Measurements from ENCODE around the gene JDP2. TPM values are rescaled to one million over a fixed set of nuclear protein-coding genes. Genes with fewer than 3 reads are reported as not detected.

JDP2 gene
- polyA plus RNA-seq, 3 donors = 10.9 to 149 (median 49.8) TPM

- H3K27ac ChIP-seq (ENCODE audit: low read depth, low read length) = no peak overlapping the region
- 19 to 40% (median 32%) methylated on average over 2 of the region's 2 CpGs for WGBS, 3 donors
Measured at GRCh38 chr14:75449036-75449435, 21.2 kb downstream of the JDP2 start.

GRCh38 chr14:75449696-75450095 lies 21.9 kb downstream of the JDP2 start:
- 35 to 54% (median 54%) methylated on average over 4 of the region's 4 CpGs for WGBS, 3 donors
- H3K27ac ChIP-seq (ENCODE audit: low read depth, low read length) = no peak overlapping the region

DNA sequence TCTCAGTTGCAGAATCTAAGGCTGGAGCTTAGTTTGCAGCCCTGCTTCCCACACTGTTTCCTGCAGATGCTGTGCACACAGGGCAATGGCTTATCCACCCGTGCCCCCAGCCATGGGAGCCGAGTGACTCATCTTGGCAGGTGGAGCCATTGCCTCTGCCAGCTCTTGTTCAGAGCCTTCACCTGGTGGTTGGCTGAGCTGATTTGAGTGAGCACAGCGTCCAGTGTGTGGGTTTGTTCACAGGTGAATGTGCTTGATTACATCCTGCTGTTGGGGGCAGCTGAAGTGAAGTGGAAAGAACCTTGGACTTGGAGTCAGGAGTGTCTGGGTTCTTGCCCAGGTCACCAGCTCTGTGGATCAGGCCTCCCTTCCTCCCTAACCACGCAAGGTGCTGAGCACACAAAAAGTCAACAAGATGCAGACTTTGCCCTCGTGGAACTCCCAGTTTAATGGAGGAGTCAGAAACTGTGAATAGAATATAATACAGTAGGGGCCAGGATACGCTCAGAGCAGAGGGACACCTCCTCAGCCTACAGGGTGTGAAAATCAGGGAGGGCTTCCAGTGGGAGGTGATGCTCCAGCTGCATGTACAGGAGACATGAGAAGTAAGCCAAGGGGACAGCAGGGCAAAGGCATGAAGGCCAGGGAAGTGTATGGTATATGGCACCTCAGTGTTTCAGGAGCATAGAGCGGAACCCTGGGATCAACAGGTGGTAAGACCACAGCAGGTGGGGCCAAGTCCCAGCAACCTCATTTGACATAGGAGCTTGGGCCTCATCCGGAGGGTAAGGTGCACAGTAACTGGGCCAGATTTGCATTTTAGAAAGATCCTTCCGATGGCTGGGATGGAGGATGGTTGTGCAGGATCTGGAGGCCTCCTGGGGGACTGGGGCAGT lies 22.8 kb downstream of the JDP2 start:
- 48 to 66% (median 65%) methylated on average over 9 of the region's 9 CpGs for WGBS, 3 donors
- no peak overlapping the region for H3K27ac ChIP-seq (ENCODE audit: low read depth, low read length)

DNA sequence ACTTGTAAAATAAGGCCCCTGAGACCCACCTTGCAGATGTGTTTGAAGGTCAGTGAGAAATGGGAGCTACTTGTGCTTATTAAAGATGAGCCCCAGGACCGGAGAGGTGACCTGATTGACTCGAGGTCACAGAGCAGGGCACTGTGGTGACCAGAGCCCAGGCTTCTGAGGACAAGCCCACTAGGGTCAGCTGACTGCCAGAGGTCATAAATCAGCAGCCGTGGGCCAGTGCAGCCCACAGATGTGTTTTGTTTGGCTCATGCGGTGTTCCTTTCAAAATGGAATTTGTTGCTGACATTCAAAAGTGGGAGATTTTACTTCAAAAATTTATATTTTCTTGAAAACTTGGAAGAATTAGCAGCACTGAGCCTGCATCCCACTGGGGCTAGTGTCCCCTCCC lies 24.5 kb downstream of the JDP2 start:
- WGBS, 3 donors = 50 to 53% (median 52%) methylated on average over 4 of the region's 4 CpGs
- no peak overlapping the region for H3K27ac ChIP-seq (ENCODE audit: low read depth, low read length)

GRCh38 chr14:75452900-75453816 lies 25.3 kb downstream of the JDP2 start:
- H3K27ac ChIP-seq (ENCODE audit: low read depth, low read length) = no peak overlapping the region
- 49 to 54% (median 51%) methylated on average over 13 to 14 of the region's 14 CpGs for WGBS, 3 donors

GRCh38 chr14:75453817-75454434 lies 26.1 kb downstream of the JDP2 start:
- 61 to 85% (median 68%) methylated on average over 14 of the region's 14 CpGs for WGBS, 3 donors
- H3K27ac ChIP-seq (ENCODE audit: low read depth, low read length) = no peak overlapping the region

- WGBS, 3 donors = 44 to 56% (median 55%) methylated on average over 12 of the region's 12 CpGs
- H3K27ac ChIP-seq (ENCODE audit: low read depth, low read length) = no peak overlapping the region
Measured at GRCh38 chr14:75454963-75455546, 27.2 kb downstream of the JDP2 start.

DNA sequence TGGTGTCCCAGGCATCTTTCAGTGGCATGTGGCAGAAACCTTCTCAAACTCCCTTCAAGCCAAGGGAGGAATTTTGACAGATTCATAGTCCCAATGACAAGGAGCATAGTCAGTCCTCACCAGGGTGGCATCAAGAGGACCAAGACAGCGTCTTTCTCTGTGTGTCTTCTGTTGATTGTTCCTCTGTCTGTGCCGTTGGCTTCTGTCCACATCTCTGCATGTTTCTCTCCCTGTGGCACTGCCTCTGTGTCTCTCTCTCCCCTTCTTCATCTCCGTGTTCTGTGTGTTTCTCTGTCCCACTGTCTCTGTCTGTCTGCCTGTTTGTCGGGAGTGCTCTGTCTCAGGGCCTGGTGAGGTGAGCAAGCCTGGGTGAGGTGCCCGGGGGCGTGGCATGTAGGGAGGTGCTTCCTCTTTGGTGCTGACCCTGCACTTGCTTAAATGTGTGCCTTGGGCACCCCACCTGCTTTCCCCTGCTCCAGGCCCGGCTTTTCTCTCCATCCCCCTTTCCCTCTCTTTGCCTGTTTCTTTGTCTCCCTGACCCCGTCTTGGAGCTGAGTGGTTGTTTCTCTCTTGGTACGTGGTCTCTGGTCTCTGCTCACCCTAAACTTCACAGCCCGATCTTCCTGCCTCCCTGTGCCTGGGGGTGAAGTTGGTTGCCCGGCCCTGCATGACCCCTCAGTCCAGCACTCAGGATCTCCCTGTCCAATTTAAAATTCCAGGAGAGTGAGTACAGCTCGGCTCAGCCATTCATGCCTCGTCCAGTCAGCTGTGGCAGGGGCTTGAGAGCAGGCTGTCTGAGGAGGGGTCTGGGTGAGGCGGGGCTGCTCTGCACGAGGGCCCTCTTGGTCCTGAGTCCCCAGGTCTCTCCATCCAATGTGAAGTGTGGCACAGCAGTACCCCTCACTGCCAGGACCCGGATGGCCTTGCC lies 28.5 kb downstream of the JDP2 start:
- 70 to 83% (median 75%) methylated on average over 16 of the region's 16 CpGs for WGBS, 3 donors
- no peak overlapping the region for H3K27ac ChIP-seq (ENCODE audit: low read depth, low read length)

GRCh38 chr14:75456997-75457335 lies 29.1 kb downstream of the JDP2 start:
- WGBS, 3 donors = 52 to 90% (median 87%) methylated on average over 5 of the region's 5 CpGs
- H3K27ac ChIP-seq (ENCODE audit: low read depth, low read length) = no peak overlapping the region

- no peak overlapping the region for H3K27ac ChIP-seq (ENCODE audit: low read depth, low read length)
- 81 to 87% (median 82%) methylated on average over 10 of the region's 10 CpGs for WGBS, 3 donors
Measured at GRCh38 chr14:75457648-75458165, 29.9 kb downstream of the JDP2 start.

DNA sequence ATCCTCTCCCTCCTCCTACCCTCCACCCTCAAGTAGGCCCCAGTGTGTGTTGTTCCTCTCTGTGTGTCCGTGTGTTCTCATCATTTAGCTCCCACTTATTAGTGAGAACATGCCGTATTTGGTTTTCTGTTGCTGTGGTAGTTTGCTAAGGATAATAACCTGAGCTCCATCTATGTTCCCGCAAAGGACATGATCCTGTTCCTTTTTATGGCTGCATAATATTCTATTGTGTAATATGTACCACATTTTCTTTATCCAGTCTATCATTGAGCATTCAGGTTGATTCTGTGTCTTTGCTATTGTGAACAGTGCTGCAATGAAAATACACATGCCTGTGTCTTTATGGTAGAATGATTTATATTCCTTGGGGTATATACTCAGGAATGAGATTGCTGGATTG lies 30.5 kb downstream of the JDP2 start:
- H3K27ac ChIP-seq (ENCODE audit: low read depth, low read length) = no peak overlapping the region
- WGBS, 3 donors = 46 to 95% (median 68%) methylated on average over 3 of the region's 3 CpGs

DNA sequence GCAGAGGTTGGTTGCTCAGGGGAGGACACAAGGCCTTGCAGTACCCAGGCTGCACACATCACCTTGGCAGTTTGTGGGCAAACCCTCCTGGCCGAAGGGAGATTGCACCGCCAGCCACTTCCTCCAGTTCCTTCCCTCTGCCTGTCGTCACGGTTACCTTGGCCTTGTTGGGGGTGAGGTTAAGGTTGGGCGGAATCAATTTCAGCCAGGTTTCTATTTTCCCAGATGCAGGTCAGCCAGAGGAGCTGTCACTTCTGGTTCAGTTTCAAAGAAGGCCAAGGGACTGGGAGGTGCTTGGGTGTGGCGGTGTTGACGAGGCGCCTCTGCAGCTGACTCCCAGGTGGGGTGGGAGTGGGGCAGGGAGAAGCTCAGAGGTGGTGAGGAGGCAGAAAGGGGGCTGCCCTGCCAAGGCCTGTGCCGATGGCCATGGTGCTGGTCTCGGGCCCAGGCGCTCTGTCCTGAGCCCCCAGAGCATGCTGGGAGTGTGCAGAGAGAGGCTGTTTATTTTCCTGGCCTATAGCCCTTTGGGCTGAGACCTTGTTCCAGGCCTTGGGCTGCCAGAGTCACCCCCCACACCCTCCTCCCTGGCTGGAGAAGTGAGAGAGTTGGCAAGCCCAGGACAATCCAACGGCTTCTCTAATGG lies 31.4 kb downstream of the JDP2 start:
- 28 to 43% (median 38%) methylated on average over 12 of the region's 12 CpGs for WGBS, 3 donors
- no peak overlapping the region for H3K27ac ChIP-seq (ENCODE audit: low read depth, low read length)

DNA sequence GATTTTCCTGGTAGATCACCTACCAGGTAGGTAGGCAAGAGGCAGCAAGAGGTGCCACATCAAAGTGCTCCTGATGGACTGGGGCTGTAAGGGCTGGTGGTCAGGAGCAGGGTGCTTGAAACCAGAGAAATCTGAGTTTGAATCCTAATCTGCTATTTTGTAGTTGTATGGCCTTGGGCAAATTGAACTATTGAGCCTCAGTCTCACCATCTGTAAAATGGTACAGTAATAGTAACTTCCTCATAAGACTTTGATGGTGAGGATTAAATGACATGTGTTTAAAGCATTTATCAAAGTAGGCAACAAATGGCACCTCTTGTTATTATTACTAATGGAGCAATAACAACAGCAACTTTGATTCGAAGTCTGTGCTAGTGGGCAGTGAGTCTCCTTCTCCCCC lies 32.0 kb downstream of the JDP2 start:
- 94 to 98% (median 94%) methylated on average over 1 of the region's 1 CpG for WGBS, 3 donors
- no peak overlapping the region for H3K27ac ChIP-seq (ENCODE audit: low read depth, low read length)

- no peak overlapping the region for H3K27ac ChIP-seq (ENCODE audit: low read depth, low read length)
- 83 to 86% (median 85%) methylated on average over 6 of the region's 6 CpGs for WGBS, 3 donors
Measured at GRCh38 chr14:75460394-75460793, 32.6 kb downstream of the JDP2 start.

GRCh38 chr14:75461303-75461702 lies 33.5 kb downstream of the JDP2 start:
- H3K27ac ChIP-seq (ENCODE audit: low read depth, low read length) = no peak overlapping the region
- 93 to 94% (median 94%) methylated on average over 12 of the region's 12 CpGs for WGBS, 3 donors

GRCh38 chr14:75461755-75462349 lies 34.0 kb downstream of the JDP2 start:
- H3K27ac ChIP-seq (ENCODE audit: low read depth, low read length) = no peak overlapping the region
- 50 to 73% (median 69%) methylated on average over 2 of the region's 2 CpGs for WGBS, 3 donors

- WGBS, 3 donors = 77 to 91% (median 87%) methylated on average over 6 of the region's 6 CpGs
- no peak overlapping the region for H3K27ac ChIP-seq (ENCODE audit: low read depth, low read length)
Measured at GRCh38 chr14:75464626-75465025, 36.8 kb downstream of the JDP2 start.

Measured in adipose tissue (tissue), 3 donors.